Ectodermal cell (in vitro differentiated cells): Measurements from ENCODE around the gene DEFB123.

Source experiments
- H3K27ac ChIP-seq: 2 replicates; pipeline ENCODE4 v1.7.0; 2013; ENCODE audit warnings: mild to moderate bottlenecking, low read depth, low read length; ENCODE audit not compliant: insufficient read depth, poor library complexity, severe bottlenecking
- H3K27me3 ChIP-seq: 2 replicates; pipeline ENCODE4 v1.7.0; 2013; ENCODE audit warnings: mild to moderate bottlenecking, low read length; ENCODE audit not compliant: insufficient read depth, control insufficient read depth, poor library complexity, severe bottlenecking
- H3K36me3 ChIP-seq: one replicate; pipeline ENCODE4 v1.7.0; 2013; ENCODE audit warnings: low read length; ENCODE audit not compliant: control insufficient read depth, insufficient read depth
- H3K4me1 ChIP-seq: one replicate; pipeline ENCODE4 v1.7.0; 2013; ENCODE audit warnings: low read length; ENCODE audit not compliant: control insufficient read depth, insufficient read depth
- H3K4me3 ChIP-seq: 2 replicates; pipeline ENCODE4 v1.7.0; 2013; ENCODE audit warnings: low read depth, low read length, control low read depth; ENCODE audit not compliant: insufficient read depth
- H3K9me3 ChIP-seq: 2 replicates; pipeline ENCODE4 v1.7.0; 2013; ENCODE audit warnings: mild to moderate bottlenecking, low read length, moderate library complexity; ENCODE audit not compliant: control insufficient read depth
- WGBS, 2 experiments: methylation state at CpG; one replicate each; pipeline ENCODE4 v1.1.7; 2013; ENCODE audit warnings: missing lambda C conversion rate in 2 of 2; 5-methylcytosine and 5-hydroxymethylcytosine counted together

Gene DEFB123

GRCh38 chr20:31473331-31474096 lies 33.1 kb downstream of the DEFB123 start:
- Histone ChIP-seq H3K27me3 (no peaks in the 10 kb centered on the region), H3K4me1 (no peaks in the 10 kb centered on the region), H3K4me3 (no peak overlapping the region), H3K9me3 (peaks cover 11% of the 10 kb centered on the region), H3K36me3 (no peaks in the 10 kb centered on the region), H3K27ac (no peak overlapping the region)
- 71 to 80% methylated on average over 5 of the region's 5 CpGs for WGBS, 2 experiments

DNA sequence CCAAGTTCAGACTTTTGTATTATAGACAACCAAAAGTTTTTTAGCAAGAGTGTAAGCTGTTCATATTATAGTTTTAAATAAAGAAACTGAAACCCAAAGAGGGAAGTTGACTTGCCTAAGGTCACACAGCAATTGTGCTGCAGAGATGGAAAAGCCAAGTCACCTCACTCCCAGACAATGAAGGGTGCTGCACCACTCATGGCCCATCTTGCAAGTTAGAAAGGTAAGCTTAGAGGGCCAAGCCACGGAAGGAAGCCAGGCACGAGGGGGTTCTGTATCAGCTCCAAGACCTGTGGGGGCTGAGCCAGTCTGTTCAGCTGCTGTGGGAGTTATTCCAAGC lies 33.6 kb downstream of the DEFB123 start:
- Histone ChIP-seq H3K4me3 (no peak overlapping the region), H3K4me1 (no peaks in the 10 kb centered on the region), H3K27ac (no peak overlapping the region), H3K27me3 (no peaks in the 10 kb centered on the region), H3K36me3 (no peaks in the 10 kb centered on the region), H3K9me3 (peaks cover 12% of the 10 kb centered on the region)
- WGBS, 2 experiments: 53 to 67% methylated on average over 2 of the region's 2 CpGs

GRCh38 chr20:31474758-31475427 lies 34.5 kb downstream of the DEFB123 start, which contains the start of the genes DEFB124 and REM1:
TSS of gene DEFB124 (minus strand) at chr20:31475127. CDS start at chr20:31473013, 2,114 bp downstream.
TSS of gene REM1 (plus strand) at chr20:31475288. CDS start at chr20:31476446, 1,158 bp downstream.
- 84 to 85% methylated on average over 33 of the region's 33 CpGs for WGBS, 2 experiments
- Histone ChIP-seq H3K27me3 (no peaks in the 10 kb centered on the region), H3K36me3 (no peaks in the 10 kb centered on the region), H3K4me3 (no peak within 1 kb of the TSS), H3K9me3 (peaks cover 12% of the 10 kb centered on the region), H3K4me1 (no peaks in the 10 kb centered on the region), H3K27ac (no peak within 1 kb of the TSS)

- no peak overlapping the region for H3K4me3 ChIP-seq
- H3K9me3 ChIP-seq: peaks cover 12% of the 10 kb centered on the region
- 80 to 82% methylated on average over 29 of the region's 29 CpGs for WGBS, 2 experiments
- H3K27ac ChIP-seq: no peak overlapping the region
- H3K27me3 ChIP-seq: no peaks in the 10 kb centered on the region
- no peaks in the 10 kb centered on the region for H3K36me3 ChIP-seq
- H3K4me1 ChIP-seq: no peaks in the 10 kb centered on the region
Measured at GRCh38 chr20:31475472-31476293, 35.3 kb downstream of the DEFB123 start.

DNA sequence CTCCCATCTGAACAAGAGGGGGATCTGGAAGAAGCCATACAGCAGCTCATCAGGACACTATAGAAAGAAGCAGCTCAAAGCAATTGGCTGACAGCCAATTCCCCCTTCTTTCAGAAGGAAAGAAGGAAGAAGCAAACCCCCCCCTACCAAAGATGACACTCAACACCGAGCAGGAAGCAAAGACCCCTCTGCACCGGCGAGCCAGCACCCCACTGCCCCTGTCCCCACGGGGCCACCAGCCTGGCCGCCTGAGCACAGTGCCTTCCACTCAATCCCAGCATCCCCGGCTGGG lies 35.8 kb downstream of the DEFB123 start:
- WGBS, 2 experiments: 79 to 81% methylated on average over 6 of the region's 6 CpGs
- H3K4me1 ChIP-seq: no peaks in the 10 kb centered on the region
- peaks cover 12% of the 10 kb centered on the region for H3K9me3 ChIP-seq

DNA sequence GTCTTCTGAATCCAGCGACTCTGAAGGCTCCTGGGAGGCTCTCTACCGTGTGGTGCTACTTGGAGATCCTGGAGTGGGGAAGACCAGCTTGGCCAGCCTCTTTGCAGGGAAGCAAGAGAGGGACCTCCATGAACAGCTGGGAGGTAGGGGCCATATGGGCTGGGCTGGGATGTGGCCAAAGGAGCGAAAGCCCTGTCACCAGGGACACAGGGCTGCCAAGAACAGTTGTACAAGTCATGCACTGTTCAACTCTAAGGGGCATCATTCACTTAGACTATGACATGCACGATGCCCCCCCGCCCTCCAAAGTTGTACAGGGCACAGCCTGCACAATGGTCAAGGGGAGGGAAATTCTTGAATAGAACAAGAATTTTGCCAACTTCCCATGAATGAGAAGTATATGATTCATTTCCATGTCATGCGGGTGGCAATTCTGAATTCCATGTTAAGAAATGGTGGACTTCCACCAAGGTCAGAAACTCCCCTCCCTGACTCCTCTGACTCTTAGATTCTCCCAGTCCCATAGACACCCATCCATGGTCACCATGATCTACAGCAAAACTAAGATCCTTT lies 36.3 kb downstream of the DEFB123 start:
- Histone ChIP-seq H3K4me3 (no peak overlapping the region), H3K27me3 (no peaks in the 10 kb centered on the region), H3K27ac (no peak overlapping the region), H3K9me3 (peaks cover 12% of the 10 kb centered on the region), H3K36me3 (no peaks in the 10 kb centered on the region), H3K4me1 (no peaks in the 10 kb centered on the region)
- 73 to 75% methylated on average over 6 of the region's 6 CpGs for WGBS, 2 experiments

More for the DNA sequence above, 35.8 kb downstream of the DEFB123 start:
- no peaks in the 10 kb centered on the region for H3K27me3 ChIP-seq
- H3K27ac ChIP-seq: no peak overlapping the region
- H3K4me3 ChIP-seq: no peak overlapping the region
- H3K36me3 ChIP-seq: no peaks in the 10 kb centered on the region

- Histone ChIP-seq H3K36me3 (no peaks in the 10 kb centered on the region), H3K4me1 (no peaks in the 10 kb centered on the region), H3K4me3 (no peak overlapping the region), H3K9me3 (peaks cover 8% of the 10 kb centered on the region), H3K27ac (no peak overlapping the region), H3K27me3 (no peaks in the 10 kb centered on the region)
- 89 to 91% methylated on average over 36 of the region's 36 CpGs for WGBS, 2 experiments
Measured at GRCh38 chr20:31484001-31484400, 43.6 kb downstream of the DEFB123 start.

GRCh38 chr20:31485450-31486339 lies 45.3 kb downstream of the DEFB123 start:
- H3K4me3 ChIP-seq: no peak overlapping the region
- no peaks in the 10 kb centered on the region for H3K4me1 ChIP-seq
- peaks cover 8% of the 10 kb centered on the region for H3K9me3 ChIP-seq
- H3K36me3 ChIP-seq: no peaks in the 10 kb centered on the region
- no peaks in the 10 kb centered on the region for H3K27me3 ChIP-seq
- no peak overlapping the region for H3K27ac ChIP-seq
- WGBS, 2 experiments: 85 to 87% methylated on average over 29 to 31 of the region's 31 CpGs

GRCh38 chr20:31488115-31488514 lies 47.7 kb downstream of the DEFB123 start:
- no peak overlapping the region for H3K27ac ChIP-seq
- H3K4me3 ChIP-seq: no peak overlapping the region
- H3K36me3 ChIP-seq: no peaks in the 10 kb centered on the region
- no peaks in the 10 kb centered on the region for H3K4me1 ChIP-seq
- H3K9me3 ChIP-seq: peaks cover 8% of the 10 kb centered on the region
- WGBS, 2 experiments: 64 to 75% methylated on average over 2 of the region's 2 CpGs
- H3K27me3 ChIP-seq: no peaks in the 10 kb centered on the region
